Activated naive CD8-positive, alpha-beta T cell treated with anti-CD3 and anti-CD28 coated beads for 36 hours (primary cell): ENCODE data around the gene UBR3. TPM values are rescaled to one million over a fixed set of nuclear protein-coding genes. Genes with fewer than 3 reads are reported as not detected.

ENCODE experiments used
- DNase-seq: peaks from one replicate; pipeline ENCODE4 v3.0.0; 2021
- H3K27ac Mint-ChIP-seq: one replicate; pipeline ENCODE4 v1.8.0; 2022; ENCODE audit warnings: mild to moderate bottlenecking, moderate library complexity, mixed read lengths
- H3K27me3 Mint-ChIP-seq: one replicate; pipeline ENCODE4 v1.8.0; 2022; ENCODE audit warnings: mild to moderate bottlenecking, mixed read lengths
- H3K36me3 Mint-ChIP-seq: one replicate; pipeline ENCODE4 v1.8.0; 2021; ENCODE audit warnings: mild to moderate bottlenecking, mixed read lengths
- H3K4me1 Mint-ChIP-seq: one replicate; pipeline ENCODE4 v1.8.0; 2021; ENCODE audit warnings: mixed read lengths
- H3K4me3 Mint-ChIP-seq: one replicate; pipeline ENCODE4 v1.8.0; 2022; ENCODE audit warnings: mild to moderate bottlenecking, moderate library complexity, mixed read lengths
- H3K9me3 Mint-ChIP-seq: one replicate; pipeline ENCODE4 v1.8.0; 2022; ENCODE audit warnings: mixed read lengths
- total RNA-seq, 2 experiments: library from RNA; stranded (reverse); gene quantifications; one replicate each; pipeline ENCODE4 v1.2.3, GENCODE V29; 2021

The UBR3 gene
- total RNA-seq, 2 experiments from 2014 or later, result 15.1 to 17.7 TPM

- no peak overlapping the region for H3K4me3 Mint-ChIP-seq
Observed at GRCh38 chr2:170012773-170013172, 185.5 kb downstream of the UBR3 start.

GRCh38 chr2:170013802-170014551 is 186.7 kb downstream of the UBR3 start:
- no peak for DNase-seq
- no peak overlapping the region for H3K4me3 Mint-ChIP-seq
- no peak overlapping the region for H3K27ac Mint-ChIP-seq
- no peaks in the 10 kb centered on the region for H3K9me3 Mint-ChIP-seq
- H3K36me3 Mint-ChIP-seq, result peaks cover 5% of the 10 kb centered on the region
- H3K4me1 Mint-ChIP-seq, result no peaks in the 10 kb centered on the region
- no peaks in the 10 kb centered on the region for H3K27me3 Mint-ChIP-seq

More at GRCh38 chr2:170012773-170013172, 185.5 kb downstream of the UBR3 start:
- no peaks in the 10 kb centered on the region for H3K27me3 Mint-ChIP-seq
- peaks cover 5% of the 10 kb centered on the region for H3K36me3 Mint-ChIP-seq
- no peaks in the 10 kb centered on the region for H3K4me1 Mint-ChIP-seq
- H3K27ac Mint-ChIP-seq, result no peak overlapping the region
- H3K9me3 Mint-ChIP-seq, result no peaks in the 10 kb centered on the region
- no peak for DNase-seq

GRCh38 chr2:170014769-170015168 is 187.5 kb downstream of the UBR3 start:
- H3K9me3 Mint-ChIP-seq, result no peaks in the 10 kb centered on the region
- H3K27ac Mint-ChIP-seq, result no peak overlapping the region
- no peak for DNase-seq
- no peaks in the 10 kb centered on the region for H3K27me3 Mint-ChIP-seq
- H3K4me1 Mint-ChIP-seq, result no peaks in the 10 kb centered on the region
- peaks cover 5% of the 10 kb centered on the region for H3K36me3 Mint-ChIP-seq
- H3K4me3 Mint-ChIP-seq, result no peak overlapping the region

- Mint-ChIP-seq H3K36me3 (peaks cover 3% of the 10 kb centered on the region), H3K4me3 (no peak overlapping the region), H3K27ac (no peak overlapping the region), H3K9me3 (no peaks in the 10 kb centered on the region), H3K27me3 (no peaks in the 10 kb centered on the region), H3K4me1 (no peaks in the 10 kb centered on the region)
- DNase-seq, result no peak
Observed at GRCh38 chr2:170017860-170018532, 190.7 kb downstream of the UBR3 start.

GRCh38 chr2:170019060-170019805 is 192.0 kb downstream of the UBR3 start:
- no peaks in the 10 kb centered on the region for H3K27me3 Mint-ChIP-seq
- H3K9me3 Mint-ChIP-seq, result no peaks in the 10 kb centered on the region
- no peaks in the 10 kb centered on the region for H3K4me1 Mint-ChIP-seq
- no peak overlapping the region for H3K4me3 Mint-ChIP-seq
- H3K27ac Mint-ChIP-seq, result no peak overlapping the region
- no peak for DNase-seq
- peaks cover 3% of the 10 kb centered on the region for H3K36me3 Mint-ChIP-seq

GRCh38 chr2:170020777-170021176 is 193.5 kb downstream of the UBR3 start:
- Mint-ChIP-seq H3K27me3 (no peaks in the 10 kb centered on the region), H3K36me3 (peaks cover 3% of the 10 kb centered on the region), H3K4me3 (no peak overlapping the region), H3K9me3 (no peaks in the 10 kb centered on the region), H3K4me1 (no peaks in the 10 kb centered on the region), H3K27ac (no peak overlapping the region)
- no peak for DNase-seq

GRCh38 chr2:170022692-170023091 is 195.4 kb downstream of the UBR3 start:
- Mint-ChIP-seq H3K36me3 (peaks cover 3% of the 10 kb centered on the region), H3K4me3 (no peak overlapping the region), H3K27ac (no peak overlapping the region), H3K9me3 (no peaks in the 10 kb centered on the region), H3K27me3 (no peaks in the 10 kb centered on the region), H3K4me1 (no peaks in the 10 kb centered on the region)
- DNase-seq, result no peak

- Mint-ChIP-seq H3K4me3 (no peak overlapping the region), H3K27ac (no peak overlapping the region), H3K9me3 (no peaks in the 10 kb centered on the region), H3K36me3 (peaks cover 8% of the 10 kb centered on the region), H3K27me3 (no peaks in the 10 kb centered on the region), H3K4me1 (no peaks in the 10 kb centered on the region)
- DNase-seq, result no peak
Observed at GRCh38 chr2:170024721-170025120, 197.5 kb downstream of the UBR3 start.

- no peak for DNase-seq
- H3K27me3 Mint-ChIP-seq, result no peaks in the 10 kb centered on the region
Observed at GRCh38 chr2:170025223-170025622, 198.0 kb downstream of the UBR3 start.

GRCh38 chr2:170026361-170026760 is 199.1 kb downstream of the UBR3 start:
- no peak overlapping the region for H3K4me3 Mint-ChIP-seq
- peaks cover 17% of the 10 kb centered on the region for H3K36me3 Mint-ChIP-seq
- H3K4me1 Mint-ChIP-seq, result no peaks in the 10 kb centered on the region
- H3K27me3 Mint-ChIP-seq, result no peaks in the 10 kb centered on the region
- peaks cover 1% of the 10 kb centered on the region for H3K9me3 Mint-ChIP-seq
- H3K27ac Mint-ChIP-seq, result no peak overlapping the region
- no peak for DNase-seq

More at GRCh38 chr2:170025223-170025622, 198.0 kb downstream of the UBR3 start:
- peaks cover 13% of the 10 kb centered on the region for H3K36me3 Mint-ChIP-seq
- no peak overlapping the region for H3K27ac Mint-ChIP-seq
- no peak overlapping the region for H3K4me3 Mint-ChIP-seq
- H3K4me1 Mint-ChIP-seq, result no peaks in the 10 kb centered on the region
- no peaks in the 10 kb centered on the region for H3K9me3 Mint-ChIP-seq

GRCh38 chr2:170029551-170029950 is 202.3 kb downstream of the UBR3 start:
- H3K27me3 Mint-ChIP-seq, result no peaks in the 10 kb centered on the region
- H3K9me3 Mint-ChIP-seq, result peaks cover 1% of the 10 kb centered on the region
- H3K4me1 Mint-ChIP-seq, result no peaks in the 10 kb centered on the region
- no peak overlapping the region for H3K4me3 Mint-ChIP-seq
- H3K36me3 Mint-ChIP-seq, result peaks cover 17% of the 10 kb centered on the region
- no peak overlapping the region for H3K27ac Mint-ChIP-seq
- DNase-seq, result no peak

- Mint-ChIP-seq H3K4me3 (no peak overlapping the region), H3K27me3 (no peaks in the 10 kb centered on the region), H3K4me1 (no peaks in the 10 kb centered on the region), H3K9me3 (peaks cover 1% of the 10 kb centered on the region), H3K27ac (no peak overlapping the region), H3K36me3 (peaks cover 17% of the 10 kb centered on the region)
- no peak for DNase-seq
Observed at GRCh38 chr2:170030040-170030439, 202.8 kb downstream of the UBR3 start.

GRCh38 chr2:170031288-170031687 is 204.0 kb downstream of the UBR3 start:
- H3K4me3 Mint-ChIP-seq, result no peak overlapping the region
- H3K4me1 Mint-ChIP-seq, result no peaks in the 10 kb centered on the region
- no peaks in the 10 kb centered on the region for H3K27me3 Mint-ChIP-seq
- H3K27ac Mint-ChIP-seq, result peak overlapping the region; percentile 59
- no peak for DNase-seq
- H3K9me3 Mint-ChIP-seq, result peaks cover 1% of the 10 kb centered on the region
- peaks cover 22% of the 10 kb centered on the region for H3K36me3 Mint-ChIP-seq

- Mint-ChIP-seq H3K9me3 (peaks cover 1% of the 10 kb centered on the region), H3K4me3 (no peak overlapping the region), H3K27ac (no peak overlapping the region), H3K27me3 (no peaks in the 10 kb centered on the region), H3K36me3 (peaks cover 19% of the 10 kb centered on the region), H3K4me1 (no peaks in the 10 kb centered on the region)
- no peak for DNase-seq
Observed at GRCh38 chr2:170034596-170034995, 207.3 kb downstream of the UBR3 start.

- DNase-seq, result no peak
Observed at GRCh38 chr2:170038734-170039133, 211.5 kb downstream of the UBR3 start.

More at GRCh38 chr2:170038734-170039133, 211.5 kb downstream of the UBR3 start:
- Mint-ChIP-seq H3K27me3 (no peaks in the 10 kb centered on the region), H3K36me3 (peaks cover 13% of the 10 kb centered on the region), H3K9me3 (no peaks in the 10 kb centered on the region), H3K4me3 (no peak overlapping the region), H3K27ac (no peak overlapping the region), H3K4me1 (no peaks in the 10 kb centered on the region)
